GM12878 (cell line): Measurements from ENCODE around the gene PTPRM. TPM values are rescaled to one million over a fixed set of nuclear protein-coding genes. Genes with fewer than 3 reads are reported as not detected.

ENCODE experiments used
- ATAC-seq: fragments of 200-7000 bp; cut with Tn5 transposase; 3 replicates; pipeline ENCODE4 v1.9.1; 2020; ENCODE audit warnings: mild to moderate bottlenecking, moderate library complexity
- BruUV-seq: library from RNA; stranded (reverse); fragments of 400-500 nt; replicated peaks from 2 replicates; lab custom pipeline; 2021; lab: Mats Ljungman, UMichigan
- CTCF ChIA-PET: fragments of 300-600 bp; sonication (Branson Sonifier 250); formaldehyde crosslinking; extraction: SDS; loops from one replicate; lab custom pipeline; 2021; ENCODE audit warnings: inconsistent platforms; lab: Yijun Ruan, JAX
- POLR2A ChIA-PET: fragments of 350-600 bp; formaldehyde crosslinking; extraction: SDS; loops from one replicate; lab custom pipeline; 2021; ENCODE audit warnings: inconsistent platforms; lab: Charles Lee
- RAD21 ChIA-PET: fragments of 300-600 bp; sonication (Branson Sonifier 250); formaldehyde crosslinking; loops from one replicate; lab custom pipeline; 2023; ENCODE audit warnings: antibody characterized with exemption; ENCODE audit not compliant: unreplicated experiment; lab: Charles Lee
- SMC1A ChIA-PET: fragments of 300-600 bp; sonication (Branson Sonifier 250); formaldehyde crosslinking; loops from one replicate; lab custom pipeline; 2023; ENCODE audit not compliant: unreplicated experiment, uncharacterized antibody; lab: Charles Lee
- DNase-seq: peaks from one replicate; pipeline ENCODE4 v3.0.0-alpha.2; 2011; ENCODE audit warnings: low read depth, low spot score
- FAIRE-seq: peaks from 3 replicates; lab custom pipeline; 2011; peaks lifted over from hg19 to GRCh38; lab: Jason Lieb, UNC
- H2AFZ ChIP-seq: 2 replicates; pipeline ENCODE4 v1.6.0; 2011; ENCODE audit warnings: low read depth, low read length, control low read depth; ENCODE audit not compliant: control insufficient read depth
- H3K27ac ChIP-seq: 2 replicates; pipeline ENCODE4 v1.5.1; 2011; ENCODE audit warnings: control low read depth; ENCODE audit not compliant: control insufficient read depth, insufficient read depth
- H3K27me3 ChIP-seq, 2 experiments: replicated peaks in 1 of 2; 2 replicates each; pipeline versions ENCODE4 v1.6.0 to v1.6.1; 2011; ENCODE audit warnings: low read length in 1 of 2; ENCODE audit not compliant: control insufficient read depth in 2 of 2, insufficient read depth in 2 of 2
- H3K36me3 ChIP-seq, 2 experiments: 2 replicates each; pipeline ENCODE4 v1.5.1; 2011; ENCODE audit warnings: low read length in 1 of 2; ENCODE audit not compliant: control insufficient read depth in 2 of 2, insufficient read depth in 2 of 2
- H3K4me1 ChIP-seq: 2 replicates; pipeline ENCODE4 v1.6.1; 2011; ENCODE audit warnings: mild to moderate bottlenecking, low read length, moderate library complexity, mixed read lengths; ENCODE audit not compliant: control insufficient read depth, insufficient read depth
- H3K4me2 ChIP-seq: 2 replicates; pipeline ENCODE4 v1.6.0; 2011; ENCODE audit warnings: control low read depth; ENCODE audit not compliant: control insufficient read depth, insufficient read depth
- H3K4me3 ChIP-seq: fragments of 200-600 bp; sonication (generic); 2 replicates; pipeline ENCODE4 v1.5.1; 2016
- H3K79me2 ChIP-seq: 2 replicates; pipeline ENCODE4 v1.6.0; 2011; ENCODE audit warnings: low read length; ENCODE audit not compliant: control insufficient read depth, insufficient read depth
- H3K9ac ChIP-seq: 2 replicates; pipeline ENCODE4 v1.8.0; 2011; ENCODE audit warnings: low read length, control low read depth, mixed read lengths; ENCODE audit not compliant: control insufficient read depth, insufficient read depth
- H3K9me3 ChIP-seq: replicated peaks from 3 replicates; pipeline ENCODE4 v1.5.1; 2011; ENCODE audit warnings: mild to moderate bottlenecking, low read length; ENCODE audit not compliant: control insufficient read depth, insufficient read depth
- H4K20me1 ChIP-seq: 2 replicates; pipeline ENCODE4 v1.6.0; 2011; ENCODE audit not compliant: control insufficient read depth, insufficient read depth
- ATF7 ChIP-seq: fragments of 450-650 bp; IDR thresholded peaks from 2 replicates; pipeline ENCODE4 v1.6.1; 2016; ENCODE audit warnings: low read depth, mild to moderate bottlenecking
- CBX5 ChIP-seq: sonication (generic); IDR thresholded peaks from 2 replicates; pipeline ENCODE4 v1.6.1; 2016; ENCODE audit warnings: low read depth, moderate library complexity, mild to moderate bottlenecking, inconsistent platforms
- CHD2 ChIP-seq: IDR thresholded peaks from 2 replicates; pipeline ENCODE4 v1.6.1; 2011; ENCODE audit warnings: low read depth, low read length, improper control_type of control experiment, borderline replicate concordance
- CTCF ChIP-seq, 3 experiments: IDR thresholded peaks in 2 of 3; conservative IDR thresholded peaks in 1 of 3; 2 replicates each; pipeline ENCODE4 v1.5.1; 2011; ENCODE audit warnings: low read depth in 3 of 3, low read length in 3 of 3, mild to moderate bottlenecking in 3 of 3, control low read depth in 2 of 3, moderate library complexity in 2 of 3, inconsistent platforms in 1 of 3, mixed read lengths in 1 of 3; ENCODE audit not compliant: control insufficient read depth in 2 of 3, insufficient read depth in 1 of 3; ENCODE audit errors: extremely low read depth in 1 of 3
- E4F1 ChIP-seq: fragments of 450-650 bp; IDR thresholded peaks from 2 replicates; pipeline ENCODE4 v1.6.1; 2018; ENCODE audit warnings: borderline replicate concordance, mild to moderate bottlenecking; ENCODE audit not compliant: partially characterized antibody
- GABPA ChIP-seq: IDR thresholded peaks from 2 replicates; pipeline ENCODE4 v1.6.1; 2014; ENCODE audit warnings: antibody characterized with exemption, low read depth, mild to moderate bottlenecking, inconsistent platforms
- HDGF ChIP-seq: fragments of 450-650 bp; IDR thresholded peaks from 2 replicates; pipeline ENCODE4 v1.6.1; 2016; ENCODE audit warnings: antibody characterized with exemption
- MEF2B ChIP-seq: fragments of 450-650 bp; IDR thresholded peaks from 2 replicates; pipeline ENCODE4 v1.6.1; 2018; ENCODE audit warnings: mild to moderate bottlenecking, moderate library complexity; ENCODE audit not compliant: partially characterized antibody, poor library complexity, severe bottlenecking
- MXI1 ChIP-seq: fragments of 150-350 bp; IDR thresholded peaks from 2 replicates; pipeline ENCODE4 v1.6.1; 2011; ENCODE audit warnings: low read depth, mild to moderate bottlenecking, inconsistent platforms, low read length, improper control_type of control experiment
- MYB ChIP-seq: fragments of 150-350 bp; IDR thresholded peaks from 2 replicates; pipeline ENCODE4 v1.6.1; 2014; ENCODE audit warnings: mild to moderate bottlenecking, low read depth, low read length, borderline replicate concordance
- NFYA ChIP-seq: IDR thresholded peaks from 2 replicates; pipeline ENCODE4 v1.6.1; 2011; ENCODE audit warnings: low read depth, mild to moderate bottlenecking, low read length, improper control_type of control experiment, borderline replicate concordance
- PKNOX1 ChIP-seq: fragments of 450-650 bp; IDR thresholded peaks from 2 replicates; pipeline ENCODE4 v1.6.1; 2016; ENCODE audit warnings: mild to moderate bottlenecking
- RAD51 ChIP-seq: fragments of 450-650 bp; IDR thresholded peaks from 2 replicates; pipeline ENCODE4 v1.6.1; 2016; ENCODE audit warnings: moderate library complexity, mild to moderate bottlenecking, inconsistent platforms
- RB1 ChIP-seq: fragments of 450-650 bp; formaldehyde crosslinking; IDR thresholded peaks from 2 replicates; pipeline ENCODE4 v1.6.1; 2017; ENCODE audit warnings: mild to moderate bottlenecking, borderline replicate concordance
- RBBP5 ChIP-seq: fragments of 200-600 bp; sonication (generic); conservative IDR thresholded peaks from 2 replicates; pipeline ENCODE4 v1.6.1; 2016
- SMARCA5 ChIP-seq: fragments of 450-650 bp; IDR thresholded peaks from 2 replicates; pipeline ENCODE4 v1.6.1; 2017; ENCODE audit warnings: mild to moderate bottlenecking
- TBL1XR1 ChIP-seq: IDR thresholded peaks from 2 replicates; pipeline ENCODE4 v1.6.1; 2012; ENCODE audit warnings: low read depth, low read length, improper control_type of control experiment
- WRNIP1 ChIP-seq: IDR thresholded peaks from 2 replicates; pipeline ENCODE4 v1.6.1; 2011; ENCODE audit warnings: low read depth, low read length, improper control_type of control experiment, borderline replicate concordance
- ZNF217 ChIP-seq: fragments of 450-650 bp; IDR thresholded peaks from 2 replicates; pipeline ENCODE4 v1.6.1; 2017; ENCODE audit warnings: antibody characterized with exemption, mild to moderate bottlenecking
- WGBS: methylation state at CpG from one replicate; pipeline ENCODE4 v1.1.6; 2016; ENCODE audit warnings: low lambda C conversion rate; ENCODE audit not compliant: insufficient replicate concordance, insufficient coverage; ENCODE audit errors: missing lambda C conversion rate; 5-methylcytosine and 5-hydroxymethylcytosine counted together
- in situ Hi-C: fragments of 300-500 bp; cut with MboI; formaldehyde crosslinking; loops from 9 replicates; pipeline ENCODE4 v1.14.3; 2018; ENCODE audit warnings: mixed read lengths
- intact Hi-C: fragments of 100-400 bp; cut with micrococcal nuclease; formaldehyde crosslinking; loops from one replicate; pipeline ENCODE4 v1.14.2; 2022; ENCODE audit not compliant: unreplicated experiment
- polyA plus RNA-seq, 11 experiments: library from polyadenylated mRNA; depleted of rRNA in 4 of 11; unstranded in 6 of 11; stranded (reverse) in 5 of 11; fragments of >200 nt; fragmentation: Nextera tagmentation in 4 of 11; fragmentation: Illumina TruSeq in 1 of 11; extraction: Ambion mirVana in 4 of 11; extraction: Trizol in 1 of 11; gene quantifications; 1 replicate in 1 of 11; 2 replicates in 10 of 11; pipeline versions ENCODE4 v1.2.1 to v1.2.3, GENCODE V29; 2011 to 2016; ENCODE audit warnings: inconsistent platforms in 2 of 11, missing spikeins in 2 of 11, low read depth in 1 of 11
- total RNA-seq, 4 experiments: library from RNA; depleted of rRNA in 3 of 4; stranded (reverse); fragments of >200 nt in 3 of 4; fragmentation: Illumina TruSeq in 1 of 4; extraction: Trizol in 1 of 4; gene quantifications; 2 replicates each; pipeline versions ENCODE4 v1.2.1 to v1.2.3, GENCODE V29; 2013 to 2021
- TF ChIP-seq, protein P1 (sequence below): IDR thresholded peaks from 2 replicates; pipeline ENCODE4 v1.6.1; 2012; ENCODE audit warnings: low read length, inconsistent platforms

Gene PTPRM
- total and polyA plus RNA-seq, 10 of the 15 experiments (the other 5 are each of a cell fraction or from before 2014, with no cell fraction given), result 0.07 to 22.6 (median 0.60) TPM

- H4K20me1 ChIP-seq, result no peaks in the 10 kb centered on the region
- TF ChIP-seq GABPA, result no peak
- no peak for TF ChIP-seq PKNOX1
- no peak for TF ChIP-seq SMARCA5
- TF ChIP-seq CBX5, result no peak
- no peak for TF ChIP-seq MYB
- no peak for TF ChIP-seq RBBP5
- no peak for TF ChIP-seq CTCF (IDR thresholded peaks at IDR 0.05 in 2 of 3, conservative IDR thresholded peaks at IDR 0.05 in 1 of 3; ENCODE audit: control insufficient read depth in 2 of 3, extremely low read depth in 1 of 3, insufficient read depth in 1 of 3, low read depth in 3 of 3, low read length in 3 of 3)
- no peak for TF ChIP-seq ZNF217
- no peak for TF ChIP-seq MEF2B
- TF ChIP-seq, protein P1, sequence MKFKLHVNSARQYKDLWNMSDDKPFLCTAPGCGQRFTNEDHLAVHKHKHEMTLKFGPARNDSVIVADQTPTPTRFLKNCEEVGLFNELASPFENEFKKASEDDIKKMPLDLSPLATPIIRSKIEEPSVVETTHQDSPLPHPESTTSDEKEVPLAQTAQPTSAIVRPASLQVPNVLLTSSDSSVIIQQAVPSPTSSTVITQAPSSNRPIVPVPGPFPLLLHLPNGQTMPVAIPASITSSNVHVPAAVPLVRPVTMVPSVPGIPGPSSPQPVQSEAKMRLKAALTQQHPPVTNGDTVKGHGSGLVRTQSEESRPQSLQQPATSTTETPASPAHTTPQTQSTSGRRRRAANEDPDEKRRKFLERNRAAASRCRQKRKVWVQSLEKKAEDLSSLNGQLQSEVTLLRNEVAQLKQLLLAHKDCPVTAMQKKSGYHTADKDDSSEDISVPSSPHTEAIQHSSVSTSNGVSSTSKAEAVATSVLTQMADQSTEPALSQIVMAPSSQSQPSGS, result no peak
- TF ChIP-seq WRNIP1, result no peak
- TF ChIP-seq TBL1XR1, result no peak
- no peak for TF ChIP-seq E4F1
- no peak for TF ChIP-seq NFYA
- TF ChIP-seq ATF7, result no peak
- no peak for TF ChIP-seq CHD2
- TF ChIP-seq RAD51, result no peak
- no peak for TF ChIP-seq HDGF
- no peak for TF ChIP-seq MXI1
- TF ChIP-seq RB1, result no peak
- H3K9ac ChIP-seq, result no peak overlapping the region
- H3K27ac ChIP-seq, result no peak overlapping the region
- no peaks in the 10 kb centered on the region for H3K36me3 ChIP-seq
- no peak overlapping the region for H3K4me2 ChIP-seq
- ChIA-PET POLR2A (no interaction called here), CTCF (no interaction called here), RAD21 (no interaction called here), SMC1A (no interaction called here)
- no peaks in the 10 kb centered on the region for H3K27me3 ChIP-seq
- no peak overlapping the region for H2AFZ ChIP-seq
- no TSS peak for BruUV-seq
- H3K4me1 ChIP-seq, result no peaks in the 10 kb centered on the region
- DNase-seq (no peak), FAIRE-seq (no peak), ATAC-seq (no peak)
- no peaks in the 10 kb centered on the region for H3K9me3 ChIP-seq
- intact Hi-C loops, result no loop called here
- H3K4me3 ChIP-seq, result no peak overlapping the region
- H3K79me2 ChIP-seq, result no peaks in the 10 kb centered on the region
- in situ Hi-C loops, result no loop called here
- WGBS, result 9% methylated on average over 4 of the region's 4 CpGs
These were observed 34.2 kb upstream of the PTPRM start for GRCh38 chr18:7532942-7533341.
